Psoas muscle (tissue), 8 donors: ENCODE results near the gene IGSF21. TPM values are rescaled to one million over a fixed set of nuclear protein-coding genes. Genes with fewer than 3 reads are reported as not detected.

Experiments
- ATAC-seq, 4 donors: fragments of 200-7000 bp; cut with Tn5 transposase; one replicate each; pipeline ENCODE4 v1.9.1; 2020; ENCODE audit warnings: moderate library complexity in 3 of 4, mild to moderate bottlenecking in 2 of 4
- DNase-seq, 2 donors: peaks; one replicate each; pipeline ENCODE4 v3.0.0-alpha.2; 2020
- H3K27ac ChIP-seq: fragments of 200-600 bp; one replicate; pipeline ENCODE4 v1.8.0; 2022
- H3K27me3 ChIP-seq, 3 donors: fragments of 200-600 bp in 1 of 3; one replicate each; pipeline versions ENCODE4 v1.6.1 to v1.8.0; 2013 to 2022; ENCODE audit warnings: low read length in 2 of 3, mild to moderate bottlenecking in 2 of 3, moderate library complexity in 1 of 3; ENCODE audit not compliant: insufficient read depth in 3 of 3
- H3K36me3 ChIP-seq, 2 donors: fragments of 200-600 bp in 1 of 2; one replicate each; pipeline versions ENCODE4 v1.6.1 to v1.8.0; 2013 to 2022; ENCODE audit warnings: low read depth in 1 of 2, mild to moderate bottlenecking in 1 of 2, moderate library complexity in 1 of 2; ENCODE audit not compliant: insufficient read depth in 1 of 2
- H3K4me1 ChIP-seq: fragments of 200-600 bp; one replicate; pipeline ENCODE4 v1.8.0; 2022
- H3K4me3 ChIP-seq: fragments of 200-600 bp; one replicate; pipeline ENCODE4 v1.8.0; 2022; ENCODE audit warnings: mild to moderate bottlenecking
- H3K9me3 ChIP-seq: fragments of 200-600 bp; one replicate; pipeline ENCODE4 v1.8.0; 2022
- CTCF ChIP-seq: fragments of 200-600 bp; IDR thresholded peaks from one replicate; pipeline ENCODE4 v1.8.0; 2022; ENCODE audit warnings: antibody characterized with exemption
- WGBS, 3 donors: extraction: QIAGEN DNeasy Blood & Tissue Kit; methylation state at CpG; one replicate each; pipeline versions ENCODE4 v1.1.6 to v1.1.7; 2013; 5-methylcytosine and 5-hydroxymethylcytosine counted together
- intact Hi-C, 2 donors: fragments of 100-400 bp; cut with DNase I; formaldehyde crosslinking; loops; one replicate each; pipeline versions ENCODE4 v1.11.0 to v1.14.2; 2022
- polyA plus RNA-seq, 3 donors: library from polyadenylated mRNA; stranded (reverse); fragments of 200-250 nt; gene quantifications; one replicate each; pipeline ENCODE4 v1.2.3, GENCODE V29; 2013
- total RNA-seq, 4 donors: library from RNA; stranded (reverse); fragmentation: NEBNext Ultra II Directional in 2 of 4; extraction: Animal tissue kit (Norgen Biotek cat#: 25700) in 2 of 4; gene quantifications; one replicate each; pipeline versions ENCODE4 v1.2.1 to v1.2.4, GENCODE V29; 2021 to 2023
- donor health status: healthy with polysubstance abuse.
- donor health status: DM: no; HTN: no; CAD: no; lungs with moderate emphysema.
- donor health status: Bipolar disorder and iron deficiency.
- donor health status: healthy.
- donor health status: DM: yes; HTN: yes; CAD: no.
- donor health status: DM: no; HTN: no; CAD: no.
- donor health status: DM: no; HTN: no; CAD: no.
- donor health status: DM: yes; HTN: yes; CAD: no.

IGSF21 gene
- total and polyA plus RNA-seq, 7 donors = 0.10 to 0.88 (median 0.42) TPM

GRCh38 chr1:18232052-18232451, 124.5 kb downstream of the IGSF21 start:
- no peak for ATAC-seq
- DNase-seq = no peak
- no peak overlapping the region for H3K4me3 ChIP-seq
- H3K27ac ChIP-seq = no peak overlapping the region
- peaks cover 2 to 16% (median 6%) of the 10 kb centered on the region in 3 donors for H3K27me3 ChIP-seq
- no peaks in the 10 kb centered on the region for H3K36me3 ChIP-seq
- H3K4me1 ChIP-seq = no peaks in the 10 kb centered on the region
- WGBS, 3 donors = 89 to 100% (median 95%) methylated on average over 1 of the region's 1 CpG
- peaks cover 3% of the 10 kb centered on the region for H3K9me3 ChIP-seq
- intact Hi-C loops = no loop called here
- peak; percentile 10 for TF ChIP-seq CTCF

GRCh38 chr1:18233176-18233864, 125.7 kb downstream of the IGSF21 start:
- WGBS, 3 donors = 74 to 78% (median 75%) methylated on average over 5 of the region's 5 CpGs
- Histone ChIP-seq H3K27me3 (peaks cover 2 to 13% (median 6%) of the 10 kb centered on the region in 3 donors), H3K4me3 (no peak overlapping the region), H3K27ac (no peak overlapping the region), H3K36me3 (no peaks in the 10 kb centered on the region), H3K9me3 (peaks cover 3% of the 10 kb centered on the region), H3K4me1 (no peaks in the 10 kb centered on the region)
- ATAC-seq (no peak), DNase-seq (no peak)
- TF ChIP-seq CTCF = no peak
- intact Hi-C loops = no loop called here

GRCh38 chr1:18234790-18235242, 127.2 kb downstream of the IGSF21 start:
- ATAC-seq (peak in 1 of 4 donors; percentile 58), DNase-seq (no peak)
- Histone ChIP-seq H3K36me3 (no peaks in the 10 kb centered on the region), H3K4me3 (no peak overlapping the region), H3K27ac (no peak overlapping the region), H3K9me3 (peaks cover 3% of the 10 kb centered on the region), H3K4me1 (no peaks in the 10 kb centered on the region), H3K27me3 (peaks cover 0 to 6% (median 6%) of the 10 kb centered on the region in 3 donors)
- 54 to 62% (median 58%) methylated on average over 6 of the region's 6 CpGs for WGBS, 3 donors
- peak; percentile 34 for TF ChIP-seq CTCF
- intact Hi-C loops = no loop called here

DNA sequence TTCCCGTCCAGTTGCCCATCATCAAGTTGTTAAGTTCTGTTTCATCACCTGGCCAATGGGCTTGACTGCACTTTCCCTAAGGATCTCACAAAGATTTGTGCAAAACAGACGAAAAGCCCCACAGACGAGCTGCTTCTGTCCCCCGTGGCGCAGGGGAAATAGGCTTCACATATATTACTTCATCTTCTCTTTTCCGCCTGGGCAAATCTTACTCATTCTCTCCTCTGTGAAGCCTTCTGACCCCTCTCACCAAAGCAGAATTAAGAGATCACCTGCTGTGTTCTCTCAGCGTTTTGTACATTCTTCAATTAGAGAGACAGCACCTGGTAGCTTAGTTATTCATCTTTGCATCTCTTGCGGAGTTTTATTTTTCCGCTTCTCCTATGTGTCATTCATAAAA, 129.8 kb downstream of the IGSF21 start:
- no peak for TF ChIP-seq CTCF
- no peaks in the 10 kb centered on the region for H3K4me1 ChIP-seq
- ATAC-seq (no peak), DNase-seq (no peak)
- WGBS, 3 donors = 53 to 61% (median 54%) methylated on average over 9 of the region's 9 CpGs
- peaks cover 0 to 21% (median 2%) of the 10 kb centered on the region in 3 donors for H3K27me3 ChIP-seq
- no peak overlapping the region for H3K27ac ChIP-seq
- no peaks in the 10 kb centered on the region for H3K9me3 ChIP-seq
- intact Hi-C loops = no loop called here
- H3K36me3 ChIP-seq = no peaks in the 10 kb centered on the region
- no peak overlapping the region for H3K4me3 ChIP-seq

- no peak overlapping the region for H3K4me3 ChIP-seq
- no peaks in the 10 kb centered on the region for H3K4me1 ChIP-seq
- no peak for TF ChIP-seq CTCF
- H3K27me3 ChIP-seq = peaks cover 0 to 29% (median 2%) of the 10 kb centered on the region in 3 donors
- no peaks in the 10 kb centered on the region for H3K9me3 ChIP-seq
- no peak for DNase-seq
- no peak overlapping the region for H3K27ac ChIP-seq
- intact Hi-C loops = no loop called here
- 46 to 52% (median 52%) methylated on average over 5 of the region's 5 CpGs for WGBS, 3 donors
- H3K36me3 ChIP-seq = no peaks in the 10 kb centered on the region
- no peak for ATAC-seq
These were observed 130.6 kb downstream of the IGSF21 start for GRCh38 chr1:18238190-18238589.
